Measurements from ENCODE around the gene NUP188.

NUP188 gene

GRCh38 chr9:128903871-128904620 lies 43.5 kb upstream of the NUP188 start:
- no peak for DNase-seq (ENCODE audit: low read depth)
- H3K9ac ChIP-seq (ENCODE audit: low read length), result no peak overlapping the region
- H3K4me1 ChIP-seq (ENCODE audit: control insufficient read depth, insufficient read depth, low read length), result peaks cover 7% of the 10 kb centered on the region
- H3K9me3 ChIP-seq (ENCODE audit: control insufficient read depth, low read length), result no peaks in the 10 kb centered on the region
- H3K4me3 ChIP-seq (ENCODE audit: low read length), result no peak overlapping the region
- no peaks in the 10 kb centered on the region for H3K27me3 ChIP-seq (replicated peaks; ENCODE audit: control insufficient read depth, insufficient read depth, low read length)
- peaks cover 30% of the 10 kb centered on the region for H3K36me3 ChIP-seq (ENCODE audit: control insufficient read depth, insufficient read depth, low read length, severe bottlenecking)

GRCh38 chr9:128905964-128906363 lies 41.5 kb upstream of the NUP188 start:
- Histone ChIP-seq H3K9me3 (ENCODE audit: control insufficient read depth, low read length) (no peaks in the 10 kb centered on the region), H3K4me1 (ENCODE audit: control insufficient read depth, insufficient read depth, low read length) (peaks cover 7% of the 10 kb centered on the region), H3K4me3 (ENCODE audit: low read length) (no peak overlapping the region), H3K9ac (ENCODE audit: low read length) (no peak overlapping the region), H3K36me3 (ENCODE audit: control insufficient read depth, insufficient read depth, low read length, severe bottlenecking) (peaks cover 32% of the 10 kb centered on the region), H3K27me3 (replicated peaks; ENCODE audit: control insufficient read depth, insufficient read depth, low read length) (no peaks in the 10 kb centered on the region)
- DNase-seq (ENCODE audit: low read depth), result no peak

- Histone ChIP-seq H3K4me3 (ENCODE audit: low read length) (no peak overlapping the region), H3K9ac (ENCODE audit: low read length) (no peak overlapping the region), H3K36me3 (ENCODE audit: control insufficient read depth, insufficient read depth, low read length, severe bottlenecking) (peaks cover 32% of the 10 kb centered on the region), H3K9me3 (ENCODE audit: control insufficient read depth, low read length) (no peaks in the 10 kb centered on the region), H3K27me3 (replicated peaks; ENCODE audit: control insufficient read depth, insufficient read depth, low read length) (no peaks in the 10 kb centered on the region), H3K4me1 (ENCODE audit: control insufficient read depth, insufficient read depth, low read length) (peaks cover 13% of the 10 kb centered on the region)
- no peak for DNase-seq (ENCODE audit: low read depth)
These were observed 40.8 kb upstream of the NUP188 start for GRCh38 chr9:128906741-128907140.

- peaks cover 32% of the 10 kb centered on the region for H3K36me3 ChIP-seq (ENCODE audit: control insufficient read depth, insufficient read depth, low read length, severe bottlenecking)
- no peaks in the 10 kb centered on the region for H3K9me3 ChIP-seq (ENCODE audit: control insufficient read depth, low read length)
- DNase-seq (ENCODE audit: low read depth), result no peak
These were observed 39.1 kb upstream of the NUP188 start for GRCh38 chr9:128908372-128908771.

GRCh38 chr9:128909859-128910258 lies 37.6 kb upstream of the NUP188 start:
- H3K9me3 ChIP-seq (ENCODE audit: control insufficient read depth, low read length), result no peaks in the 10 kb centered on the region
- H3K9ac ChIP-seq (ENCODE audit: low read length), result no peak overlapping the region
- peaks cover 32% of the 10 kb centered on the region for H3K36me3 ChIP-seq (ENCODE audit: control insufficient read depth, insufficient read depth, low read length, severe bottlenecking)
- H3K4me3 ChIP-seq (ENCODE audit: low read length), result no peak overlapping the region
- DNase-seq (ENCODE audit: low read depth), result no peak
- peaks cover 34% of the 10 kb centered on the region for H3K4me1 ChIP-seq (ENCODE audit: control insufficient read depth, insufficient read depth, low read length)
- no peaks in the 10 kb centered on the region for H3K27me3 ChIP-seq (replicated peaks; ENCODE audit: control insufficient read depth, insufficient read depth, low read length)

More at GRCh38 chr9:128908372-128908771, 39.1 kb upstream of the NUP188 start:
- no peaks in the 10 kb centered on the region for H3K27me3 ChIP-seq (replicated peaks; ENCODE audit: control insufficient read depth, insufficient read depth, low read length)
- no peak overlapping the region for H3K9ac ChIP-seq (ENCODE audit: low read length)
- H3K4me1 ChIP-seq (ENCODE audit: control insufficient read depth, insufficient read depth, low read length), result peaks cover 29% of the 10 kb centered on the region
- no peak overlapping the region for H3K4me3 ChIP-seq (ENCODE audit: low read length)

- H3K36me3 ChIP-seq (ENCODE audit: control insufficient read depth, insufficient read depth, low read length, severe bottlenecking), result peaks cover 32% of the 10 kb centered on the region
- H3K4me3 ChIP-seq (ENCODE audit: low read length), result no peak overlapping the region
- H3K4me1 ChIP-seq (ENCODE audit: control insufficient read depth, insufficient read depth, low read length), result peaks cover 36% of the 10 kb centered on the region
- no peaks in the 10 kb centered on the region for H3K9me3 ChIP-seq (ENCODE audit: control insufficient read depth, low read length)
- H3K9ac ChIP-seq (ENCODE audit: low read length), result no peak overlapping the region
- H3K27me3 ChIP-seq (replicated peaks; ENCODE audit: control insufficient read depth, insufficient read depth, low read length), result no peaks in the 10 kb centered on the region
- no peak for DNase-seq (ENCODE audit: low read depth)
These were observed 36.6 kb upstream of the NUP188 start for GRCh38 chr9:128910906-128911305.

- H3K27me3 ChIP-seq (replicated peaks; ENCODE audit: control insufficient read depth, insufficient read depth, low read length), result no peaks in the 10 kb centered on the region
- DNase-seq (ENCODE audit: low read depth), result peak; percentile 46
- no peaks in the 10 kb centered on the region for H3K9me3 ChIP-seq (ENCODE audit: control insufficient read depth, low read length)
- H3K9ac ChIP-seq (ENCODE audit: low read length), result peak overlapping the region; percentile 39
- peaks cover 32% of the 10 kb centered on the region for H3K36me3 ChIP-seq (ENCODE audit: control insufficient read depth, insufficient read depth, low read length, severe bottlenecking)
- H3K4me3 ChIP-seq (ENCODE audit: low read length), result no peak overlapping the region
- peaks cover 43% of the 10 kb centered on the region for H3K4me1 ChIP-seq (ENCODE audit: control insufficient read depth, insufficient read depth, low read length)
These were observed 35.9 kb upstream of the NUP188 start for GRCh38 chr9:128911529-128912035.

- H3K4me1 ChIP-seq (ENCODE audit: control insufficient read depth, insufficient read depth, low read length), result peaks cover 49% of the 10 kb centered on the region
- DNase-seq (ENCODE audit: low read depth), result peak; percentile 67
- H3K4me3 ChIP-seq (ENCODE audit: low read length), result no peak overlapping the region
- H3K9ac ChIP-seq (ENCODE audit: low read length), result peak overlapping the region; percentile 39
- no peaks in the 10 kb centered on the region for H3K27me3 ChIP-seq (replicated peaks; ENCODE audit: control insufficient read depth, insufficient read depth, low read length)
- peaks cover 28% of the 10 kb centered on the region for H3K36me3 ChIP-seq (ENCODE audit: control insufficient read depth, insufficient read depth, low read length, severe bottlenecking)
- H3K9me3 ChIP-seq (ENCODE audit: control insufficient read depth, low read length), result no peaks in the 10 kb centered on the region
These were observed 35.1 kb upstream of the NUP188 start for GRCh38 chr9:128912270-128912853.

- Histone ChIP-seq H3K9me3 (ENCODE audit: control insufficient read depth, low read length) (no peaks in the 10 kb centered on the region), H3K36me3 (ENCODE audit: control insufficient read depth, insufficient read depth, low read length, severe bottlenecking) (peaks cover 26% of the 10 kb centered on the region), H3K4me1 (ENCODE audit: control insufficient read depth, insufficient read depth, low read length) (peaks cover 53% of the 10 kb centered on the region), H3K4me3 (ENCODE audit: low read length) (no peak overlapping the region), H3K9ac (ENCODE audit: low read length) (peak overlapping the region; percentile 55), H3K27me3 (replicated peaks; ENCODE audit: control insufficient read depth, insufficient read depth, low read length) (no peaks in the 10 kb centered on the region)
- DNase-seq (ENCODE audit: low read depth), result no peak
These were observed 34.2 kb upstream of the NUP188 start for GRCh38 chr9:128913048-128913900.

GRCh38 chr9:128913995-128914772 lies 33.3 kb upstream of the NUP188 start:
- Histone ChIP-seq H3K27me3 (replicated peaks; ENCODE audit: control insufficient read depth, insufficient read depth, low read length) (no peaks in the 10 kb centered on the region), H3K9me3 (ENCODE audit: control insufficient read depth, low read length) (no peaks in the 10 kb centered on the region), H3K4me1 (ENCODE audit: control insufficient read depth, insufficient read depth, low read length) (peaks cover 58% of the 10 kb centered on the region), H3K9ac (ENCODE audit: low read length) (peak overlapping the region; percentile 55), H3K4me3 (ENCODE audit: low read length) (no peak overlapping the region), H3K36me3 (ENCODE audit: control insufficient read depth, insufficient read depth, low read length, severe bottlenecking) (peaks cover 17% of the 10 kb centered on the region)
- no peak for DNase-seq (ENCODE audit: low read depth)
